WTC11 (cell line): Measurements from ENCODE around the gene PPP1R12B. TPM values are rescaled to one million over a fixed set of nuclear protein-coding genes. Genes with fewer than 3 reads are reported as not detected.
"Not testable (repeated sequence)": the region's sequence is repeated elsewhere in the genome, so short reads cannot be mapped to it uniquely, and the experiment has no call there.

Experiments
- ATAC-seq: fragments of 200-7000 bp; cut with Tn5 transposase; 2 replicates; pipeline ENCODE4 v1.10.0; 2021; ENCODE audit warnings: mild to moderate bottlenecking, moderate library complexity
- CTCF ChIA-PET: fragments of 300-600 bp; sonication (Branson Sonifier 250); formaldehyde crosslinking; loops from one replicate; lab custom pipeline; 2021; ENCODE audit warnings: antibody characterized with exemption; lab: Charles Lee
- POLR2A ChIA-PET: fragments of 350-600 bp; sonication (Branson Sonifier 250); formaldehyde crosslinking; loops from one replicate; lab custom pipeline; 2021; ENCODE audit warnings: antibody characterized with exemption; lab: Charles Lee
- DNase-seq: peaks from one replicate; pipeline ENCODE4 v3.0.0; 2021; ENCODE audit warnings: low spot score
- H3K27ac Mint-ChIP-seq: 2 replicates; pipeline ENCODE4 v1.8.0; 2021; ENCODE audit warnings: mixed read lengths
- H3K27me3 Mint-ChIP-seq: 2 replicates; pipeline ENCODE4 v1.8.0; 2021; ENCODE audit warnings: low read depth, mild to moderate bottlenecking, moderate library complexity, mixed read lengths
- H3K36me3 Mint-ChIP-seq: 2 replicates; pipeline ENCODE4 v1.8.0; 2021; ENCODE audit warnings: mixed read lengths
- H3K4me1 Mint-ChIP-seq: 2 replicates; pipeline ENCODE4 v1.8.0; 2022; ENCODE audit warnings: mixed read lengths
- H3K4me3 Mint-ChIP-seq: 2 replicates; pipeline ENCODE4 v1.8.0; 2021; ENCODE audit warnings: mild to moderate bottlenecking, moderate library complexity, mixed read lengths
- H3K9me3 Mint-ChIP-seq: 2 replicates; pipeline ENCODE4 v1.8.0; 2021; ENCODE audit warnings: mixed read lengths
- ZNF219 ChIP-seq: sonication (generic); formaldehyde crosslinking; IDR thresholded peaks from 2 replicates; pipeline ENCODE4 v1.8.0; 2023; ENCODE audit warnings: missing genetic modification reagents, mild to moderate bottlenecking, borderline replicate concordance
- ZNF317 ChIP-seq: sonication (generic); formaldehyde crosslinking; IDR thresholded peaks from 2 replicates; pipeline ENCODE4 v1.8.1; 2023; ENCODE audit warnings: low read depth, mild to moderate bottlenecking, moderate library complexity, missing genetic modification reagents, borderline replicate concordance
- total RNA-seq: library from RNA; stranded (reverse); gene quantifications from 3 replicates; pipeline ENCODE4 v1.2.3, GENCODE V29; 2021

Gene PPP1R12B
- total RNA-seq, 1 experiment from 2014 or later = 19.2 TPM

GRCh38 chr1:202459470-202460142, 111.1 kb downstream of the PPP1R12B start:
- H3K4me3 Mint-ChIP-seq, H3K27me3 Mint-ChIP-seq, ATAC-seq, H3K27ac Mint-ChIP-seq, H3K36me3 Mint-ChIP-seq, POLR2A ChIA-PET, DNase-seq, H3K9me3 Mint-ChIP-seq: not testable (repeated sequence)
- CTCF ChIA-PET = interaction anchor here (0.6 to 1.2 kb wide), 4 partner anchors 102 to 271 kb away, joined by 3 read pairs; no protein-coding TSS in a partner anchor
- peaks cover 44% of the 10 kb centered on the region for H3K4me1 Mint-ChIP-seq

GRCh38 chr1:202460143-202460495, 111.6 kb downstream of the PPP1R12B start:
- H3K27ac Mint-ChIP-seq, DNase-seq, H3K27me3 Mint-ChIP-seq, H3K36me3 Mint-ChIP-seq, H3K9me3 Mint-ChIP-seq, H3K4me3 Mint-ChIP-seq, POLR2A ChIA-PET, ATAC-seq: not testable (repeated sequence)
- CTCF ChIA-PET = interaction anchor here (0.6 to 1.2 kb wide), 4 partner anchors 102 to 271 kb away, joined by 3 read pairs; no protein-coding TSS in a partner anchor
- H3K4me1 Mint-ChIP-seq = peaks cover 44% of the 10 kb centered on the region

- no peak for DNase-seq
- no peak for ATAC-seq
- peaks cover 47% of the 10 kb centered on the region for H3K4me1 Mint-ChIP-seq
- H3K9me3 Mint-ChIP-seq = no peaks in the 10 kb centered on the region
- POLR2A ChIA-PET = no interaction called here
- CTCF ChIA-PET = no interaction called here
- no peaks in the 10 kb centered on the region for H3K36me3 Mint-ChIP-seq
- peak overlapping the region; percentile 36 for H3K27ac Mint-ChIP-seq
- H3K4me3 Mint-ChIP-seq = no peak overlapping the region
- no peaks in the 10 kb centered on the region for H3K27me3 Mint-ChIP-seq
- TF ChIP-seq ZNF317 (no peak), ZNF219 (CRISPR knock-in tag) (no peak)
Measured at GRCh38 chr1:202462342-202463076, 114.0 kb downstream of the PPP1R12B start.

- H3K27me3 Mint-ChIP-seq, DNase-seq, ATAC-seq, POLR2A ChIA-PET, H3K9me3 Mint-ChIP-seq, H3K36me3 Mint-ChIP-seq, H3K4me3 Mint-ChIP-seq, H3K27ac Mint-ChIP-seq: not testable (repeated sequence)
- CTCF ChIA-PET = interaction anchor here (1.1 to 1.4 kb wide), 3 partner anchors 107 to 255 kb away, joined by 4 to 8 read pairs (median 4); no protein-coding TSS in a partner anchor
- H3K4me1 Mint-ChIP-seq = peaks cover 32% of the 10 kb centered on the region
Measured at GRCh38 chr1:202464153-202464742, 115.7 kb downstream of the PPP1R12B start.

GRCh38 chr1:202465644-202466270, 117.3 kb downstream of the PPP1R12B start:
- H3K27ac Mint-ChIP-seq = not testable (repeated sequence)

GRCh38 chr1:202466339-202466738, 117.8 kb downstream of the PPP1R12B start:
- DNase-seq, H3K36me3 Mint-ChIP-seq, H3K27me3 Mint-ChIP-seq, POLR2A ChIA-PET, H3K4me3 Mint-ChIP-seq, H3K9me3 Mint-ChIP-seq: not testable (repeated sequence)
- peaks cover 29% of the 10 kb centered on the region for H3K4me1 Mint-ChIP-seq
- ATAC-seq = peak; percentile 41; the same call in 1 of the 2 replicates
- peak overlapping the region; percentile 64 for H3K27ac Mint-ChIP-seq
- CTCF ChIA-PET = interaction anchor here (1.0 kb wide), 1 partner anchor 253 kb away, joined by 3 read pairs; no protein-coding TSS in a partner anchor

More at GRCh38 chr1:202465644-202466270, 117.3 kb downstream of the PPP1R12B start:
- POLR2A ChIA-PET, H3K9me3 Mint-ChIP-seq, H3K4me3 Mint-ChIP-seq, ATAC-seq, H3K27me3 Mint-ChIP-seq, DNase-seq, H3K36me3 Mint-ChIP-seq: not testable (repeated sequence)
- CTCF ChIA-PET = interaction anchor here (1.0 kb wide), 1 partner anchor 254 kb away, joined by 3 read pairs; no protein-coding TSS in a partner anchor
- H3K4me1 Mint-ChIP-seq = peaks cover 29% of the 10 kb centered on the region

GRCh38 chr1:202467381-202467780, 118.9 kb downstream of the PPP1R12B start:
- peaks cover 21% of the 10 kb centered on the region for H3K4me1 Mint-ChIP-seq
- CTCF ChIA-PET, ATAC-seq, H3K4me3 Mint-ChIP-seq, H3K27ac Mint-ChIP-seq, H3K36me3 Mint-ChIP-seq, DNase-seq, H3K9me3 Mint-ChIP-seq, POLR2A ChIA-PET, H3K27me3 Mint-ChIP-seq: not testable (repeated sequence)

GRCh38 chr1:202468695-202469094, 120.2 kb downstream of the PPP1R12B start:
- H3K27me3 Mint-ChIP-seq, ATAC-seq, H3K4me3 Mint-ChIP-seq, CTCF ChIA-PET, DNase-seq, H3K27ac Mint-ChIP-seq, H3K9me3 Mint-ChIP-seq, H3K36me3 Mint-ChIP-seq: not testable (repeated sequence)
- H3K4me1 Mint-ChIP-seq = peaks cover 19% of the 10 kb centered on the region
- POLR2A ChIA-PET = interaction anchor here (0.6 kb wide), 1 partner anchor 89 kb away, joined by 5 read pairs; no protein-coding TSS in a partner anchor

GRCh38 chr1:202469123-202469522, 120.6 kb downstream of the PPP1R12B start:
- POLR2A ChIA-PET = interaction anchor here (0.6 kb wide), 1 partner anchor 89 kb away, joined by 5 read pairs; no protein-coding TSS in a partner anchor
- ATAC-seq, H3K27me3 Mint-ChIP-seq, H3K27ac Mint-ChIP-seq, DNase-seq, CTCF ChIA-PET, H3K36me3 Mint-ChIP-seq, H3K4me3 Mint-ChIP-seq, H3K9me3 Mint-ChIP-seq: not testable (repeated sequence)
- H3K4me1 Mint-ChIP-seq = peaks cover 18% of the 10 kb centered on the region
